Measurements from ENCODE around the gene BASP1. TPM values are rescaled to one million over a fixed set of nuclear protein-coding genes. Genes with fewer than 3 reads are reported as not detected.

Gene BASP1
- total RNA-seq, 2 experiments from 2014 or later, result 0.15 to 0.42 TPM

DNA sequence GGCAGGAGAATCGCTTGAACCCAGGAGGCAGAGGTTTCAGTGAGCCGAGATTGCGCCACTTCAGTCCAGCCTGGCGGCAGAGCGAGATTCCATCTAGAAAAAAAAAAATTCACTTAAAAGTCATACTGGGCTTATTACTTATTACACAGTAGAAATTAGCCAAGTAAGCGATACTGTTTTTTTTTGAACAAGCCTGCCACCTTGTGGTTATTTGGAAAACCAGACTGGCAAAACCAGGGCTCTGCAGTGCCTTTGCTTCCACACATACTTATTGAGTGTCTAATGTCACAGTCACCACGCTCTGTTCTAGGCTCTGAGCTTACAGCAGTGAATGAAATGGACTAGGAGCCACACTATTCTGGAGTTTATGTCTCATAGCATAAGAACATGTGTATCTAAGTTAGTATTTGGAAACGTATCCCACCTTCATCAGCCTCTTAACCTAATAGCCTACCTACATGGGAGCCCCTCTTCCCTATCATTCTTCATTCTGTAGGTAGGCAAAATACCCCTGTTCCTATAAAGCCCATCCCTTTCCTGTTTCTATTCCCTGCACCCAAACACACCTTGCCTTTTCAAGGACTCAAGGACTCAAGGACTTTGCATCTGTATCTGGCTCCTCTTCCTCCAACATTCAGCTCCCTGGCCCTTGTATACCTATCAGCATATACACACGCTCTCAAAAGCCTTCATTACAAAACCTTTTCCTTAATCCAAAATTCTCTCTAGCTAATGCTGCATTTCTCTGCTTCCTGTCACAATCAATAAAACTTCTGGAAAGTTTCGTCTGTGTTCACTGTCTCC, 13.9 kb upstream of the BASP1 start:
- POLR2A ChIA-PET, result no interaction called here
- Mint-ChIP-seq H3K27ac (no peak overlapping the region), H3K4me3 (no peak overlapping the region), H3K27me3 (peaks cover 2% of the 10 kb centered on the region), H3K36me3 (ENCODE audit: low read depth) (no peaks in the 10 kb centered on the region), H3K9me3 (no peaks in the 10 kb centered on the region), H3K4me1 (no peaks in the 10 kb centered on the region)
- CTCF ChIA-PET, result no interaction called here
- peak; percentile 11 for DNase-seq

DNA sequence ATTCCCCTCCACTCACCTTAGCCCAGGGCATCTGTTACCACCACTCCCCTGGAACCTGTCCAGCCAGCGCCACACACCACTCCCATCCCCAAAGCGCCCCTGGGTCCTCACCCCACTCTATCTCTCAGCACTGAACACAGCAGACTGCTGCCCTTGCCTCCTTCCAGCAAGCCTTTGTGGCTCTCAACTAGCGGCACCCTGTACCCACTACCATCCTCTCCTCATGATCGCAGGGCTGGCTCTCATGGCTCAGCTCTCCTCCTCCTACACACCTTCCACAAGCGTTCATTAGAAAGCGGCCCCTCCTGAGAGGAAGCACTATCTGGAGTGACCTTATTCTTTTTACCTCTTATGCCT, 13.3 kb upstream of the BASP1 start:
- H3K4me3 Mint-ChIP-seq, result no peak overlapping the region
- no peaks in the 10 kb centered on the region for H3K4me1 Mint-ChIP-seq
- CTCF ChIA-PET, result no interaction called here

DNA sequence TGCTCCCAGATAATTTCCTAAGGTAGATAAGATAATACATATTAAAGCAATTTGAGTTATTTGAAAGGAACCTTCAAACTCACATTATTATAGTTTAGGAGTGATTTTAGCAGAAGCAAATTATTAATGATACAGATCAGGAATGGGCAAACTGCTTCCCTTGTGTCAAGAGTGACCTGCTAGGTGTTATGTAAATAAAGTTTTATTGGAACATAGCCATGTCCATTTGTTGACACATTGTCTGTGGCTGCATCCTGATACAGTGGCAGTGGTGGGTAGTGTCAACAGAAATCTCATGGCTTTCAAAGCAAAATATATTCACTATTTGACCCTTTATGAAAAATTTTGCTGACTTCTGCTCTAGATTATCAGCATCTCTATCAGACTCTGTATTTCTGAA, 11.4 kb upstream of the BASP1 start:
- no peak for DNase-seq
- H3K4me1 Mint-ChIP-seq, result no peaks in the 10 kb centered on the region
- no peaks in the 10 kb centered on the region for H3K9me3 Mint-ChIP-seq
- peaks cover 2% of the 10 kb centered on the region for H3K27me3 Mint-ChIP-seq
- H3K27ac Mint-ChIP-seq, result no peak overlapping the region
- CTCF ChIA-PET, result no interaction called here
- POLR2A ChIA-PET, result no interaction called here
- H3K4me3 Mint-ChIP-seq, result no peak overlapping the region
- no peaks in the 10 kb centered on the region for H3K36me3 Mint-ChIP-seq (ENCODE audit: low read depth)

More for the DNA sequence above, 13.3 kb upstream of the BASP1 start:
- no peak for DNase-seq
- POLR2A ChIA-PET, result no interaction called here
- H3K36me3 Mint-ChIP-seq (ENCODE audit: low read depth), result no peaks in the 10 kb centered on the region
- H3K27ac Mint-ChIP-seq, result no peak overlapping the region
- H3K27me3 Mint-ChIP-seq, result peaks cover 2% of the 10 kb centered on the region
- H3K9me3 Mint-ChIP-seq, result no peaks in the 10 kb centered on the region

DNA sequence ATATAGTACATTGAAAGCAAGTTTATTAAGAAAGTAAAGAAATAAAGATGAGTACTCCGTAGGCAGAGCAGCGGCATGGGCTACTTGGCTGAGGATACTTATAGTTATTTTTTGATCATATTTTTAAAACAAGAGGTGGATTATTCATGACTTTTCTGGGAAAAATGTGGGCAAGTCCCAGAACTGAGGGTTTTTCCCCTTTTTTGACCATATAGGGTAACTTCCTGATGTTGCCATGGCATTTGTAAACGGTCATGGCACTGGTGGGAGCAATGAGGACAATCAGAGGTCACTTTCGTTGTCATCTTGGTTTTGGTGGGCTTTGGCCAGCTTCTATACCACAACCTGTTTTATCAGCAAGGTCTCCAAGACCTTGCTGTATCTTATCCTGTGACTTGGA, 5.2 kb upstream of the BASP1 start:
- Mint-ChIP-seq H3K4me1 (peaks cover 3% of the 10 kb centered on the region), H3K4me3 (no peak overlapping the region), H3K27ac (no peak overlapping the region), H3K9me3 (no peaks in the 10 kb centered on the region), H3K36me3 (ENCODE audit: low read depth) (peaks cover 2% of the 10 kb centered on the region), H3K27me3 (peaks cover 26% of the 10 kb centered on the region)
- ChIA-PET CTCF (no interaction called here), POLR2A (no interaction called here)
- no peak for DNase-seq

DNA sequence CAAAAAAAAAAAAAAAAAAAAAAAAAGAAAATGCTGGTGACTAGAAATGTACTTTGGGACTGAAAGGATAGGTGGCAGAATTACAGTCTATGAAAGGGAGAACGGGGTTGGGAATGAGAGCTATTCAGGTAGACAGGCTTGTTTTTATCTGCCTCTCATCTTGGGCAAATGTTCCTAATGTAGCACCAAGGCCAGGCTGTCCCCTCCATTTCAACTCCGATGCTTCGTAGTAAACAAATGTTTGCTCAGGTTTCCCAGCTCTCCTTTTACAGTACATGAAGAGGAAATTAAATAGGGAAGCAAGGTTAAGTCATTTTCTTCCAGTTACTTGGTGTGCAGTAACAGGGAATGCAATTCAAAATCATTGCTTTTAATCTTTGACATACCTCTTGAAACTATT, 4.4 kb upstream of the BASP1 start:
- DNase-seq, result no peak
- Mint-ChIP-seq H3K4me3 (no peak overlapping the region), H3K27me3 (peaks cover 26% of the 10 kb centered on the region), H3K4me1 (peaks cover 3% of the 10 kb centered on the region), H3K36me3 (ENCODE audit: low read depth) (peaks cover 2% of the 10 kb centered on the region), H3K27ac (no peak overlapping the region), H3K9me3 (no peaks in the 10 kb centered on the region)
- ChIA-PET POLR2A (no interaction called here), CTCF (no interaction called here)

DNA sequence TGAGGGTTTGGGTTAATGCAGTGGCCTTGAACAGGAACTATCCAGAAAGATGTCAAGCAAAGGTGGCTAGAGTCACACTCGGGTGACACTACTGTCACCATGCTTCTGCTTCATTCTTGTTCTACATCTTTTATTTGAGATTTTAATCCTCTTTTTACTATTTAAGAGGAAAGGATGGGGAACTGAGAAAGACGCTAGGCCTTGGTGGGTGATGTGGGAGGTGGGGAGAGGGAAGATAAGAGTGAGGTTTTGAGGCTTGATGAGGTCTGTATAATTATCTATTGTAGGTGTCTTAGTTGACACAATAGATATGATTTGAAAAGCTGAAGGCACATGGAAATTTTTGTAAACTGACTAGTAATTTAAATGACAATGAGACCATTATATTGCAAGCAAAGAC, 3.5 kb upstream of the BASP1 start:
- no peak overlapping the region for H3K4me3 Mint-ChIP-seq
- POLR2A ChIA-PET, result no interaction called here
- H3K4me1 Mint-ChIP-seq, result peaks cover 6% of the 10 kb centered on the region
- H3K36me3 Mint-ChIP-seq (ENCODE audit: low read depth), result peaks cover 2% of the 10 kb centered on the region
- H3K9me3 Mint-ChIP-seq, result no peaks in the 10 kb centered on the region
- CTCF ChIA-PET, result no interaction called here
- H3K27me3 Mint-ChIP-seq, result peaks cover 32% of the 10 kb centered on the region
- DNase-seq, result no peak
- H3K27ac Mint-ChIP-seq, result no peak overlapping the region

DNA sequence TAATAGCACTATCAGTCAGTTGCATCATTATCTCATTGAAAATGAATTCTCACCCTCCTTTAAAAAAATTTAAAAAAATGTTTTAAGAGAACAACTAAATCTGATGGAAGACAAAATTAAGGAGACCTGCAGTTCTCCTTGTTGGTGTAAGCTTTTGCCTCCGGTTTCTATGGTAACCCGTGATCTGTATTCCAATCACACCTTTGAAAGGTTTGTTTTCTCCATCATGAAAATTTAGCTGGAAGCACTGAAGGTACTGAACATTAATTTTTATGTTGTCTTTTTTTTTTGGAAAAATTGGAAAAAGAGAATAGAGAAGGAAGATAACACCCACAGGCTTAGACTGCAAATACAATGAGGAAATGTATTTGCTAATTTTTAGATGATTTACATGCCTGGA, 2.5 kb upstream of the BASP1 start:
- Mint-ChIP-seq H3K36me3 (ENCODE audit: low read depth) (peaks cover 2% of the 10 kb centered on the region), H3K4me3 (no peak overlapping the region), H3K4me1 (peaks cover 7% of the 10 kb centered on the region), H3K27me3 (peaks cover 42% of the 10 kb centered on the region), H3K27ac (no peak overlapping the region), H3K9me3 (no peaks in the 10 kb centered on the region)
- CTCF ChIA-PET, result no interaction called here
- POLR2A ChIA-PET, result no interaction called here
- DNase-seq, result no peak

DNA sequence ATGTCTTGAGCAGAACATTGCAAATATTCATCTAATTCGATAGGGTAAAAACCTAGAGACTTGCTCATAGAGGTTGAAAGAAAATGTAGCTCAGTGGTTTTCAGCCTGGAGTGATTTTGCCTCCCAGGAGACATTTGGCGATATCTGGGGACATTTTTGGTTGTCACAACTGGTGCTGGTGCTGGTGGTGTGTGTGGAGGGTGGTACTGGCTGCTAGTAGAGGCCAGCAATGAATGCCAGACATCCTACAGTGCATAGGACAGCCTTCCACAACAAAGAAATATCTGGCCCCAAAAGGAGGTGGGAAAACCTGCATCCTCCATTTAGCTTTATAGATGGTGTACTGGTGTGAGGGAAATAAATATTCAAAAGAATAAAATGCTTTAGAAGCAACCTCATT, 2.1 kb upstream of the BASP1 start:
- POLR2A ChIA-PET, result no interaction called here
- no peak overlapping the region for H3K4me3 Mint-ChIP-seq
- H3K27ac Mint-ChIP-seq, result no peak overlapping the region
- H3K36me3 Mint-ChIP-seq (ENCODE audit: low read depth), result peaks cover 2% of the 10 kb centered on the region
- no peak for DNase-seq
- H3K4me1 Mint-ChIP-seq, result peaks cover 7% of the 10 kb centered on the region
- H3K9me3 Mint-ChIP-seq, result no peaks in the 10 kb centered on the region
- H3K27me3 Mint-ChIP-seq, result peaks cover 45% of the 10 kb centered on the region
- CTCF ChIA-PET, result no interaction called here

DNA sequence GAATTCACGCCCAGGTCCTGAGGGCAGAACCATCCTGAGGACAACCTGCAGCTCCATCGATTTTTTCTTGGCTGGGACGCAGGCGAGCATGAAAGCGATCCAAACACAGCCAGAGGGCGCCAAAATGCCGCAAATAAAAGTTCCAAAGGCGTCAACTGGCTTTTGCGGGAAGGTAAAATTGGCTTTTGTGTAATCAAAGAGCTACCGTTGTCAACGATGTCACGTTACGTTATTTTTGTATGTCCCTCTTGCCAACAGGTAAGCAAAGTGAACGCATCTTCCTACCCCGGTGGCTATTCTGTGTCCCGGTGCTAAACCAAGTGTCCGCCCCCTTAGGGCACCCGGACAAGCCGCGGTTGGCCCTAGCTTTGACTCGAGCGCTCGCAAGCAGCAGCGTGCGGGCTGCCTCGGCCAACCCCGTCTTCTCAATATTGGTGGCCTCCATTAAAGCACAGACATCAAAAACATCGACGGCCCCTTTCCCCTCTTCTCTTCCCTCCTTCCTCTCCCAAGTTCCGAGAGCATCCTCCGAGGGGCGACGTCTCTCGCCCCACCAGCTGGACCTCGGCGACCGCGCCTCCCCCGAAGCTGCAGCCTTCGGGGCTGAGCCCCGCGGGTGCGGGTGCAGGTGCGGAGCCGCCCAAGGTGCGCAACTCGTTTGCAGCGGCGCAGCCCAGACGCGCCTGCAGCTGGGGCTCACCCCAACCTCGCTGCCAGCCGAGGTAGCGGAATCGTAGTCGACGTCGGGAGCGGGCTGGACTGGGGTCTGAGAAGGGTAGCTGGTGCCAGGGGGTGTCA, 1.1 kb upstream of the BASP1 start:
- peaks cover 49% of the 10 kb centered on the region for H3K27me3 Mint-ChIP-seq
- CTCF ChIA-PET, result no interaction called here
- no peak overlapping the region for H3K27ac Mint-ChIP-seq

DNA sequence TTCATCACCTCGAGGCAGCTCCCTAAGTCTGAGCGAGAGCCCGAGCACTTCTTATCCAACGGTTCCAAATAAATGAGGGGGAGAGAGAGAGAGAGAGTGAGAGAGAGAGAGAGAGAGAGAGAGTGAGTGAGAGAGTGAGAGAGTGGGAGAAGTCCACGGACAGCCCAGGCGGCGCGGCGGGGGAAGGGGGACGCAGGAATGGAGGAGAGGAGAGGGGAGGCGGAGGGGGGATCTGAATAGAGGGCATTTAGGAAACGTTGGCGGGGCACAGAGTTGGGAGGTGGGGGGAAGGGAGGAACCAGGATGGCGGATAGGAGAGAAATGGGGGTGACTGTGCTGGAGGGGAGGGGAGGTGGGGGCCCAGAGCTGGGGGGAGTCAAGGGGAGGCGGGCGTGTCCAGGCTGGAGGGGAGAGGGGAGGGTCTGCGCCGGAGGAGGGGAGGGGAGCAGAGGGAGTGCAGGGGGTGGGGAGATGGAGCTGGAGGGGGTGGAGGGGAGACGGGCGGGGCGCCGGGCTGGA, 398 bp upstream of the BASP1 start:
- CTCF ChIA-PET, result no interaction called here
- Mint-ChIP-seq H3K27me3 (peaks cover 51% of the 10 kb centered on the region), H3K27ac (no peak overlapping the region), H3K9me3 (no peaks in the 10 kb centered on the region), H3K4me1 (peaks cover 7% of the 10 kb centered on the region), H3K4me3 (no peak overlapping the region), H3K36me3 (ENCODE audit: low read depth) (peaks cover 2% of the 10 kb centered on the region)
- DNase-seq, result no peak
- POLR2A ChIA-PET, result no interaction called here

More for the DNA sequence above, 1.1 kb upstream of the BASP1 start:
- POLR2A ChIA-PET, result no interaction called here
- Mint-ChIP-seq H3K9me3 (no peaks in the 10 kb centered on the region), H3K4me1 (peaks cover 7% of the 10 kb centered on the region), H3K36me3 (ENCODE audit: low read depth) (peaks cover 2% of the 10 kb centered on the region), H3K4me3 (no peak overlapping the region)
- peak; percentile 63 for DNase-seq

DNA sequence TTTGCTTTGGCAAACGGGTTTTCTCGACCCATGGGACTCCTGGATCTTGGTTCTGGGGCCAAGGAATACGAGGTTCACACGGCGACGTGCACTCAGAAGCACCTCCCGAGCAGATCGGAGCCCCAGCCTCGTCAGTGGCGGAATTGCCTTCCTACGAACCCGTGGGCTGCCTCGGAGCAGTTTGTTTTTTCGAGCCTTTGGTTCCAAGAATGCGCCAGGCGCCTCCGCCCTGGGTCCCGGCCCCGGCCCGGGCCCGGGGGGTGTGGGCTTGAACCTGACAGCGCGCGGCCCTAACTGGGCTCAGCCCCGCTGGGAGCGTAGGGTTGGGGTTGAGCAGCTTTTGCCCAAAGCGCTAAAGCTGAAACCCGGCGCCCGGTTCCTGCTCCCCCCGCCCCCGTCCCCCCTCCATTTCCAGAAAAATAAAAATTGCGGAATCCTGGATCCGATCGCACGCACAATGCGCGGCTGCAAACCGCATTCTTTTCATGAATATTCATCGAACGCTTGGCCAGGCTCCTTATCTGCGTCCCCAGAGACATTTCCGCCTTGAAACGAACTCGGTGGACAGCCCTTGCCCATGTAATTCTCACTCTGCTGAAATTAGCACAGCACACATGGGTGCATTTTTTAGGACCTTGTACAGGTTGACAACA, 1.0 kb downstream of the BASP1 start:
- Mint-ChIP-seq H3K4me3 (no peak overlapping the region), H3K27me3 (peaks cover 61% of the 10 kb centered on the region), H3K27ac (no peak overlapping the region), H3K9me3 (no peaks in the 10 kb centered on the region), H3K36me3 (ENCODE audit: low read depth) (peaks cover 2% of the 10 kb centered on the region), H3K4me1 (peaks cover 7% of the 10 kb centered on the region)
- DNase-seq, result no peak
- CTCF ChIA-PET, result no interaction called here
- POLR2A ChIA-PET, result no interaction called here

DNA sequence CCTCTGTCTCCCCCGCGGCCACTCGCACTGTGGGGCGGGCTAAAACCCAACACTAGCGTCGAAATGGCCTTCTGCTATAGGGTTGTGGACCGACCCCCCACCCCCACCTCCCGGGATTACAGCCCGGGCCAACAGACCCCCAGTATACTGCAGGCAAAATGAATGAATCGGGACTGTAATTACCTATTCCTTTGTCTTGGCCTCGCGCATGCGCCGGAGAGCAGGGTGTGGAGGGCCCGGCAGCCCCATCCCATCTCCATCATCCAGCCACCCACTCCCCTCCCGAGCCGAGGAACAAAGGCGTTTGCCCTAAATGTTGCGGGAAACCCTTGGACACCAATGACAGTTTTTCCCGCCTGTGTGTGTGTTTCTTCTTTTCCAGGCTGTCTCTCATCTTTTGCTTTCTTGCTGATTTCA, 1.6 kb downstream of the BASP1 start:
- H3K4me3 Mint-ChIP-seq, result no peak overlapping the region
- H3K27me3 Mint-ChIP-seq, result peaks cover 59% of the 10 kb centered on the region
- no peak for DNase-seq

DNA sequence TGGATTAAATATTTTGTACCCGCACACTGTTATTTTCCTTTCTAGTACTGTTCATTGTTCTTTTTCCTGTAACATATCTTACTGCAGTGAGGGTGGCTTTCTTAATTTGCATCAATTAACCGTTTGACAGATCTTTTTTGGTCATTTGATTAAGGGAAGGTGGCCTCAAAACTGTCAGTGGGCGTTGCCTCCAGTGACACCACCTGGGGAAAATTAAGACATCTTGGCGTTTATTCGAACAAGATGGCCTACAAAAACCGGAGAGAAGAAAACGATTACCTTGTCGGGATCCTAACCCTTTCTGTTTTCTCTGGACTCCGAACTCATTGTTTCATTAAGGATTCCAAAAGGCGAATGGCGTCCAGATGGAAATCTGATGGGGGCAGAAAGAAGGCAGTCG, 2.0 kb downstream of the BASP1 start:
- H3K27ac Mint-ChIP-seq, result no peak overlapping the region
- H3K36me3 Mint-ChIP-seq (ENCODE audit: low read depth), result peaks cover 2% of the 10 kb centered on the region
- H3K4me1 Mint-ChIP-seq, result peaks cover 7% of the 10 kb centered on the region
- DNase-seq, result no peak
- no peak overlapping the region for H3K4me3 Mint-ChIP-seq
- POLR2A ChIA-PET, result no interaction called here
- CTCF ChIA-PET, result no interaction called here
- no peaks in the 10 kb centered on the region for H3K9me3 Mint-ChIP-seq
- H3K27me3 Mint-ChIP-seq, result peaks cover 58% of the 10 kb centered on the region

More for the DNA sequence above, 1.6 kb downstream of the BASP1 start:
- peaks cover 7% of the 10 kb centered on the region for H3K4me1 Mint-ChIP-seq
- H3K9me3 Mint-ChIP-seq, result no peaks in the 10 kb centered on the region
- ChIA-PET CTCF (no interaction called here), POLR2A (no interaction called here)
- H3K36me3 Mint-ChIP-seq (ENCODE audit: low read depth), result peaks cover 2% of the 10 kb centered on the region
- H3K27ac Mint-ChIP-seq, result no peak overlapping the region
